Measurements from ENCODE around the gene TRIM47. TPM values are rescaled to one million over a fixed set of nuclear protein-coding genes. Genes with fewer than 3 reads are reported as not detected.

TRIM47 gene
- total RNA-seq, 1 experiment from 2014 or later, result 48.3 TPM

DNA sequence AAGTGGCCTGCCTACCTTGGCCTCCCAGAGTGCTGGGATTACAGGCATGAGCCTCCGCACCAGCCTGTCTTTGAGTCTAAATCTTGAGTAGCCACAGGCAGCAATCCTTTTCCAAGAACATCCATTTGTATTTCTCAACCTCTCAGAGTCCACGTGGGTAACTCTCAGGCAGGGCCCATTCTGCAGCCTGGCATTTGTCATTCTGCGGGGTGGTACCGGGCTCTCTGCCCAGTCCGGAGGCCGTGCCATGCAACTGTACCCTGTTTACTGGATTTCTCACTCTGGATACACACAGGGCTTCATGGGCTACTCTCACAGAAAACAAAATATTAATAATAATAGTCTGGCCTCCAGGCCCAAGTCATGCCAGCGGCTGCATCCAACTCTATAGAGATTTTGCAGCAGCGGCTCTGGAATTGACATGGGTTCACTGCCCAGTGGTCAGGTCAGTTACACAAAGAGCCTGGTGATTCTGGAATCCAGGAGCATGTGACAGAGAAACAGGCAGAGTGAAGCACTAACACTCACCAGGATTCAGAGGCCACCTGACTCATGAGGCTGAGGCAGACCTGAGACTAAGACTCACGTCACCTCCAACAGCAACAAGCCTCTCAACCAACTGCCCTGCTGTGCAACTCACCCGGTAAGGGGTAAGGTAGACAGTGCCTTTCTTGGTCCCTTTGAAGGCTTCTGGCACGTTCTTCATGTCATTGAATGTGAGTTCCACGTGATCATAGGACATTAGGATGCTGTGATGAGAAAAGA lies 27.3 kb downstream of the TRIM47 start:
- ChIA-PET POLR2A (ENCODE audit: unreplicated experiment) (no interaction called here), CTCF (no interaction called here)
- no peak for DNase-seq
- Histone ChIP-seq H3K9me2 (ENCODE audit: insufficient read depth) (no peaks in the 10 kb centered on the region), H3K4me3 (no peak overlapping the region), H3K79me2 (ENCODE audit: low read depth) (peaks cover 39% of the 10 kb centered on the region), H3K4me1 (replicated peaks; ENCODE audit: insufficient read depth) (peaks cover 38% of the 10 kb centered on the region), H3K9me3 (ENCODE audit: insufficient read depth, low read depth) (no peaks in the 10 kb centered on the region), H3K27ac (no peak overlapping the region), H2AFZ (no peak overlapping the region), H3F3A (ENCODE audit: insufficient read depth, low read depth) (peaks cover 40% of the 10 kb centered on the region), H3K4me2 (no peak overlapping the region), H3K36me3 (ENCODE audit: low read depth) (peaks cover 26% of the 10 kb centered on the region), H4K20me1 (ENCODE audit: insufficient read depth) (peaks cover 3% of the 10 kb centered on the region; the same call in 1 of the 2 replicates), H3K27me3 (ENCODE audit: insufficient read depth, low read depth) (no peaks in the 10 kb centered on the region)
- no TSS peak for BruUV-seq (replicated peaks)
- intact Hi-C loops (cut with micrococcal nuclease; ENCODE audit: unreplicated experiment), result no loop called here
- TF ChIP-seq, protein P1, sequence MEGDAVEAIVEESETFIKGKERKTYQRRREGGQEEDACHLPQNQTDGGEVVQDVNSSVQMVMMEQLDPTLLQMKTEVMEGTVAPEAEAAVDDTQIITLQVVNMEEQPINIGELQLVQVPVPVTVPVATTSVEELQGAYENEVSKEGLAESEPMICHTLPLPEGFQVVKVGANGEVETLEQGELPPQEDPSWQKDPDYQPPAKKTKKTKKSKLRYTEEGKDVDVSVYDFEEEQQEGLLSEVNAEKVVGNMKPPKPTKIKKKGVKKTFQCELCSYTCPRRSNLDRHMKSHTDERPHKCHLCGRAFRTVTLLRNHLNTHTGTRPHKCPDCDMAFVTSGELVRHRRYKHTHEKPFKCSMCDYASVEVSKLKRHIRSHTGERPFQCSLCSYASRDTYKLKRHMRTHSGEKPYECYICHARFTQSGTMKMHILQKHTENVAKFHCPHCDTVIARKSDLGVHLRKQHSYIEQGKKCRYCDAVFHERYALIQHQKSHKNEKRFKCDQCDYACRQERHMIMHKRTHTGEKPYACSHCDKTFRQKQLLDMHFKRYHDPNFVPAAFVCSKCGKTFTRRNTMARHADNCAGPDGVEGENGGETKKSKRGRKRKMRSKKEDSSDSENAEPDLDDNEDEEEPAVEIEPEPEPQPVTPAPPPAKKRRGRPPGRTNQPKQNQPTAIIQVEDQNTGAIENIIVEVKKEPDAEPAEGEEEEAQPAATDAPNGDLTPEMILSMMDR (conservative IDR thresholded peaks at IDR 0.05), result no peak
- no peak for TF ChIP-seq EZH2 (IDR thresholded peaks at IDR 0.05; ENCODE audit: low read depth)

DNA sequence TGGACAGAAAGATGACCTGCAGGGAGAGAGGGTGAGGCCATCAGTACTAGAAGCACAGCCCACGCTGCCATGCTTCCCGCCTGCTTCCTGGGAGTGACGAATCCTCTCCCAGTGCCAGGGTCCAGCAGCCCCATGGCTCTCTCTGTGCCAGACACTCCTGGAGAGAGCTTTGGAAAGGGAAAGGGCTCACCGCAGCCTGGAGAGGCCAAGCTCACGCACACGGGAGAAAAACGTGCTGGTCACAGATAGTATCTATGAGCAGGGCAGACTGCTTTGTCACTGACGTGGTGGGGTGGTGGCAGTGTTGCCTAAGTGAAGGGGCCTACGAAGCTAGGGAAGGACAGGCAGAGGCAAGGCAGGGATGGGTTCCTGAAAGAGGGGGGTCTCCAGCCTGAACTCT lies 28.7 kb downstream of the TRIM47 start:
- Histone ChIP-seq H3K4me2 (no peak overlapping the region), H3K9me2 (ENCODE audit: insufficient read depth) (no peaks in the 10 kb centered on the region), H3F3A (ENCODE audit: insufficient read depth, low read depth) (peaks cover 51% of the 10 kb centered on the region), H3K79me2 (ENCODE audit: low read depth) (peaks cover 38% of the 10 kb centered on the region), H3K9me3 (ENCODE audit: insufficient read depth, low read depth) (no peaks in the 10 kb centered on the region), H3K27ac (no peak overlapping the region), H3K4me3 (no peak overlapping the region), H4K20me1 (ENCODE audit: insufficient read depth) (peaks cover 3% of the 10 kb centered on the region; the same call in 1 of the 2 replicates), H3K4me1 (replicated peaks; ENCODE audit: insufficient read depth) (peaks cover 52% of the 10 kb centered on the region), H3K36me3 (ENCODE audit: low read depth) (peaks cover 26% of the 10 kb centered on the region), H3K27me3 (ENCODE audit: insufficient read depth, low read depth) (no peaks in the 10 kb centered on the region), H2AFZ (no peak overlapping the region)
- ChIA-PET CTCF (interaction anchor here (0.6 kb wide), 1 partner anchor 521 kb away, joined by 4 read pairs; no protein-coding TSS in a partner anchor), POLR2A (ENCODE audit: unreplicated experiment) (no interaction called here)
- BruUV-seq (replicated peaks), result no TSS peak
- DNase-seq, result no peak
- TF ChIP-seq EZH2 (IDR thresholded peaks at IDR 0.05; ENCODE audit: low read depth), result no peak
- TF ChIP-seq, protein P1 (conservative IDR thresholded peaks at IDR 0.05), result no peak
- intact Hi-C loops (cut with micrococcal nuclease; ENCODE audit: unreplicated experiment), result loop anchor here (5.0 kb wide), 1 partner anchor 133 kb away; no protein-coding TSS in a partner anchor

DNA sequence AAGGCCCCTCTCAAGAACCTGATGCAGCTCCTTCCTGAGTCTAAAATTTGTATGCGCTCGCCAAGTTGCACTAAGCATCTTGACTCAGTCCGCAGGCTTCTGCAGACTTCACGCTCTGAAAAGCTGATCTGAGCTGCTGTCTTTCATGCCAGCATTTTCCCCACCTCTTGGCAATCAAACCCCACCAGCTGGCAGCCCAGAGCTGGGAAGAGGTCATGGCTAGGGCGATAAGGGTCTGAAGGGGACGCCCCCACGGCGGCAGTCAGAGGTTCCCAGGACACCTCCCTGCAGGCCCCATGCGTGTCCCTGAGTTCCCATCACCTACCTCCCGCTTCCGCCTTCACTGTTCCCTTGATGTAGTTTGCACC lies 29.1 kb downstream of the TRIM47 start:
- Histone ChIP-seq H3K9me3 (ENCODE audit: insufficient read depth, low read depth) (no peaks in the 10 kb centered on the region), H3K4me2 (no peak overlapping the region), H4K20me1 (ENCODE audit: insufficient read depth) (peaks cover 3% of the 10 kb centered on the region; the same call in 1 of the 2 replicates), H3K27me3 (ENCODE audit: insufficient read depth, low read depth) (no peaks in the 10 kb centered on the region), H3K79me2 (ENCODE audit: low read depth) (peaks cover 33% of the 10 kb centered on the region), H3K4me1 (replicated peaks; ENCODE audit: insufficient read depth) (peaks cover 54% of the 10 kb centered on the region), H3K4me3 (no peak overlapping the region), H3K27ac (no peak overlapping the region), H3K36me3 (ENCODE audit: low read depth) (peaks cover 26% of the 10 kb centered on the region), H3K9me2 (ENCODE audit: insufficient read depth) (no peaks in the 10 kb centered on the region), H3F3A (ENCODE audit: insufficient read depth, low read depth) (peaks cover 46% of the 10 kb centered on the region), H2AFZ (no peak overlapping the region)
- POLR2A ChIA-PET (ENCODE audit: unreplicated experiment), result no interaction called here
- BruUV-seq (replicated peaks), result no TSS peak
- CTCF ChIA-PET, result no interaction called here
- intact Hi-C loops (cut with micrococcal nuclease; ENCODE audit: unreplicated experiment), result loop anchor here (5.0 kb wide), 1 partner anchor 133 kb away; no protein-coding TSS in a partner anchor
- no peak for DNase-seq
- TF ChIP-seq EZH2 (IDR thresholded peaks at IDR 0.05; ENCODE audit: low read depth), result no peak
- TF ChIP-seq, protein P1 (conservative IDR thresholded peaks at IDR 0.05), result no peak
